SH-SY5Y (cell line): ENCODE data around the gene TLE5.

ENCODE experiments used
- GATA2 ChIP-seq: IDR thresholded peaks from 2 replicates; pipeline ENCODE4 v1.6.1; 2011; ENCODE audit warnings: mild to moderate bottlenecking, low read depth, low read length
- GATA3 ChIP-seq: IDR thresholded peaks from 2 replicates; pipeline ENCODE4 v1.6.1; 2011; ENCODE audit warnings: low read depth, mild to moderate bottlenecking, low read length, moderate library complexity

GRCh38 chr19:3102239-3103140, 40.2 kb upstream of the TLE5 start:
- TF ChIP-seq GATA2 (no peak), GATA3 (no peak)
